ENCODE results near the gene LIPI.

DNA sequence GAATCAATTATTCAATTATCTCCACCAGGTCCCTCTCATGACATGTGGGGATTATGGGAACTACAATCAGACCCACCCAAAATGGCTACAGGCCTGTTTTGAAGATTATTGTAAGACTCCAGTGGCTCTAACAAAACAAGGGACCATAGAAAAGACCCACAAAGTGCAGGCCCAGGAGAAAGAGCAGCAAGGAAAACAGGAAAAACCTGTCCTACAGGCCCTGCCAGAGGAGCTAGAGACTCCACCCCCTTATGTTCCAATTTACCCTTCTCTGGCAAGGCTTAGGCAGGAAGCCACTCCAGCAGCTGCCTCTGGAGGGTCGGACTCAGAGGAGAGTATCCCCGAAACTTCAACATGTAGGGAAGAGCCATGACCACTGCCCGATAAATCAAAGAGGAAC lies 96.5 kb downstream of the LIPI start:
- TF ChIP-seq, protein P1, sequence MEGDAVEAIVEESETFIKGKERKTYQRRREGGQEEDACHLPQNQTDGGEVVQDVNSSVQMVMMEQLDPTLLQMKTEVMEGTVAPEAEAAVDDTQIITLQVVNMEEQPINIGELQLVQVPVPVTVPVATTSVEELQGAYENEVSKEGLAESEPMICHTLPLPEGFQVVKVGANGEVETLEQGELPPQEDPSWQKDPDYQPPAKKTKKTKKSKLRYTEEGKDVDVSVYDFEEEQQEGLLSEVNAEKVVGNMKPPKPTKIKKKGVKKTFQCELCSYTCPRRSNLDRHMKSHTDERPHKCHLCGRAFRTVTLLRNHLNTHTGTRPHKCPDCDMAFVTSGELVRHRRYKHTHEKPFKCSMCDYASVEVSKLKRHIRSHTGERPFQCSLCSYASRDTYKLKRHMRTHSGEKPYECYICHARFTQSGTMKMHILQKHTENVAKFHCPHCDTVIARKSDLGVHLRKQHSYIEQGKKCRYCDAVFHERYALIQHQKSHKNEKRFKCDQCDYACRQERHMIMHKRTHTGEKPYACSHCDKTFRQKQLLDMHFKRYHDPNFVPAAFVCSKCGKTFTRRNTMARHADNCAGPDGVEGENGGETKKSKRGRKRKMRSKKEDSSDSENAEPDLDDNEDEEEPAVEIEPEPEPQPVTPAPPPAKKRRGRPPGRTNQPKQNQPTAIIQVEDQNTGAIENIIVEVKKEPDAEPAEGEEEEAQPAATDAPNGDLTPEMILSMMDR (IDR thresholded peaks at IDR 0.05) = no peak
- TF ChIP-seq POLR2A (IDR thresholded peaks at IDR 0.05) (no peak), EP300 (IDR thresholded peaks at IDR 0.05) (no peak)

Data from upper lobe of left lung (tissue), 4 donors.